A549 (cell line): ENCODE results near the gene ADAMTS2. TPM values are rescaled to one million over a fixed set of nuclear protein-coding genes. Genes with fewer than 3 reads are reported as not detected.

Experiments used
- ATAC-seq, 2 experiments: fragments of 200-7000 bp in 1 of 2; fragments of >200 bp in 1 of 2; cut with Nextera tagmentation in 1 of 2; cut with Tn5 transposase in 1 of 2; 3 replicates each; pipeline versions ENCODE4 v1.8.0 to v1.9.1; 2018 to 2020; ENCODE audit warnings: mild to moderate bottlenecking in 1 of 2, moderate library complexity in 1 of 2
- CTCF ChIA-PET: fragments of 300-600 bp; sonication (Branson Sonifier 250); formaldehyde crosslinking; extraction: SDS; loops from one replicate; lab custom pipeline; 2021; ENCODE audit warnings: antibody characterized with exemption, inconsistent platforms; lab: Yijun Ruan, JAX
- POLR2A ChIA-PET: fragments of 350-600 bp; formaldehyde crosslinking; extraction: SDS; loops from one replicate; lab custom pipeline; 2021; ENCODE audit warnings: antibody characterized with exemption, inconsistent platforms; lab: Yijun Ruan, JAX
- DNase-seq, 2 experiments: peaks; one replicate each; pipeline versions ENCODE4 v3.0.0 to v3.0.0-alpha.2; 2011 to 2016; ENCODE audit warnings: low read depth in 1 of 2, low spot score in 1 of 2
- FAIRE-seq: peaks from 2 replicates; lab custom pipeline; 2011; peaks lifted over from hg19 to GRCh38; lab: Jason Lieb, UNC
- H3K27ac ChIP-seq, 2 experiments: fragments of >200 bp; sonication (Bioruptor Twin); formaldehyde crosslinking; 3 replicates each; pipeline ENCODE4 v1.5.1; 2016 to 2017
- H3K4me1 ChIP-seq: fragments of >200 bp; sonication (Bioruptor Twin); formaldehyde crosslinking; 3 replicates; pipeline ENCODE4 v1.6.1; 2016
- H3K4me2 ChIP-seq: fragments of >200 bp; sonication (Bioruptor Twin); formaldehyde crosslinking; 3 replicates; pipeline ENCODE4 v1.6.1; 2016
- H3K4me3 ChIP-seq: fragments of >200 bp; sonication (Bioruptor Twin); formaldehyde crosslinking; 3 replicates; pipeline ENCODE4 v1.5.1; 2016
- H3K9me3 ChIP-seq: fragments of >200 bp; sonication (Bioruptor Twin); formaldehyde crosslinking; 3 replicates; pipeline ENCODE4 v1.6.1; 2016
- CBX8 ChIP-seq: fragments of 200-600 bp; sonication (generic); IDR thresholded peaks from 2 replicates; pipeline ENCODE4 v1.6.1; 2016
- CHD4 ChIP-seq: fragments of 200-600 bp; sonication (generic); IDR thresholded peaks from 2 replicates; pipeline ENCODE4 v1.6.1; 2016; ENCODE audit warnings: antibody characterized with exemption, mild to moderate bottlenecking, borderline replicate concordance
- EHF ChIP-seq: fragments of 250-450 bp; sonication (Bioruptor Pico); IDR thresholded peaks from 2 replicates; pipeline ENCODE4 v1.5.0; 2020; ENCODE audit warnings: mild to moderate bottlenecking
- ESRRA ChIP-seq: fragments of 150-350 bp; IDR thresholded peaks from 2 replicates; pipeline ENCODE4 v1.6.1; 2014; ENCODE audit warnings: mild to moderate bottlenecking, low read length, borderline replicate concordance
- FOSB ChIP-seq: fragments of 250-450 bp; sonication (Bioruptor Pico); IDR thresholded peaks from 2 replicates; pipeline ENCODE4 v1.5.0; 2020; ENCODE audit warnings: mild to moderate bottlenecking, moderate library complexity
- FOXS1 ChIP-seq: fragments of 250-450 bp; sonication (Bioruptor Pico); IDR thresholded peaks from 2 replicates; pipeline ENCODE4 v1.5.0; 2020; ENCODE audit warnings: mild to moderate bottlenecking, moderate library complexity
- GATA3 ChIP-seq: IDR thresholded peaks from 2 replicates; pipeline ENCODE4 v1.6.1; 2012; ENCODE audit warnings: borderline replicate concordance
- HOXB13 ChIP-seq: fragments of 250-450 bp; sonication (Bioruptor Pico); IDR thresholded peaks from 2 replicates; pipeline ENCODE4 v1.5.0; 2020; ENCODE audit warnings: low read depth, mild to moderate bottlenecking, moderate library complexity
- JUNB ChIP-seq: fragments of >200 bp; sonication (Bioruptor Twin); formaldehyde crosslinking; IDR thresholded peaks from 2 replicates; pipeline ENCODE4 v1.6.1; 2016
- KDM1A ChIP-seq: fragments of 200-600 bp; sonication (generic); IDR thresholded peaks from 2 replicates; pipeline ENCODE4 v1.6.1; 2016; ENCODE audit warnings: low read depth, mild to moderate bottlenecking
- MAFK ChIP-seq: fragments of 450-650 bp; IDR thresholded peaks from 2 replicates; pipeline ENCODE4 v1.6.1; 2014; ENCODE audit not compliant: partially characterized antibody
- NPAS2 ChIP-seq: fragments of 250-450 bp; sonication (Bioruptor Pico); IDR thresholded peaks from 2 replicates; pipeline ENCODE4 v1.8.0; 2022; ENCODE audit warnings: mild to moderate bottlenecking, moderate library complexity, borderline replicate concordance
- POLR2AphosphoS2 ChIP-seq: conservative IDR thresholded peaks from 2 replicates; pipeline ENCODE4 v1.6.1; 2012; ENCODE audit warnings: low read length, improper control_type of control experiment, inconsistent platforms
- RAD21 ChIP-seq, 2 experiments: fragments of >200 bp in 1 of 2; sonication (Bioruptor Twin) in 1 of 2; formaldehyde crosslinking in 1 of 2; IDR thresholded peaks in 1 of 2; conservative IDR thresholded peaks in 1 of 2; 2 replicates in 1 of 2; 3 replicates in 1 of 2; pipeline ENCODE4 v1.6.1; 2012 to 2018; ENCODE audit warnings: inconsistent platforms in 1 of 2
- RCOR1 ChIP-seq: fragments of 150-350 bp; IDR thresholded peaks from 2 replicates; pipeline ENCODE4 v1.6.1; 2014; ENCODE audit warnings: antibody characterized with exemption, low read length, low read depth
- RNF2 ChIP-seq: fragments of 200-600 bp; sonication (generic); IDR thresholded peaks from 2 replicates; pipeline ENCODE4 v1.6.1; 2016; ENCODE audit warnings: low read depth, mild to moderate bottlenecking, antibody characterized with exemption, moderate library complexity, borderline replicate concordance
- TP53 ChIP-seq: fragments of 250-450 bp; sonication (Bioruptor Pico); IDR thresholded peaks from 2 replicates; pipeline ENCODE4 v1.5.0; 2021; ENCODE audit warnings: mild to moderate bottlenecking, moderate library complexity
- ZNF302 ChIP-seq: fragments of 250-450 bp; sonication (Bioruptor Pico); IDR thresholded peaks from 2 replicates; pipeline ENCODE4 v1.9.0; 2021; ENCODE audit warnings: inconsistent platforms, mild to moderate bottlenecking, moderate library complexity
- WGBS: methylation state at CpG from one replicate; pipeline ENCODE4 v1.1.6; 2017; ENCODE audit errors: missing lambda C conversion rate; 5-methylcytosine and 5-hydroxymethylcytosine counted together
- polyA plus RNA-seq, 4 experiments: library from polyadenylated mRNA; depleted of rRNA in 3 of 4; stranded (reverse); fragments of >200 nt; fragmentation: RNase III in 1 of 4; extraction: RNeasy Plus Mini Kit Qiagen cat#74134 plus additional on column Dnase treatment in 1 of 4; gene quantifications; 2 replicates in 3 of 4; 3 replicates in 1 of 4; pipeline ENCODE4 v1.2.3, GENCODE V29; 2011 to 2017
- TF ChIP-seq, protein P1 (sequence below): fragments of >200 bp; sonication (Bioruptor Twin); formaldehyde crosslinking; IDR thresholded peaks from 3 replicates; pipeline ENCODE4 v1.6.1; 2016
- TF ChIP-seq, protein P2 (sequence below): IDR thresholded peaks from 2 replicates; pipeline ENCODE4 v1.6.1; 2012; ENCODE audit warnings: low read depth, borderline replicate concordance
- TF ChIP-seq, protein P3 (sequence below): IDR thresholded peaks from 2 replicates; pipeline ENCODE4 v1.6.1; 2012
- TF ChIP-seq, protein P4 (sequence below): fragments of 150-350 bp; IDR thresholded peaks from 2 replicates; pipeline ENCODE4 v1.6.1; 2014; ENCODE audit warnings: low read depth, mild to moderate bottlenecking, low read length

The ADAMTS2 gene
- polyA plus RNA-seq, 2 of the 4 experiments (the other 2 are of a cell fraction): not detected

DNA sequence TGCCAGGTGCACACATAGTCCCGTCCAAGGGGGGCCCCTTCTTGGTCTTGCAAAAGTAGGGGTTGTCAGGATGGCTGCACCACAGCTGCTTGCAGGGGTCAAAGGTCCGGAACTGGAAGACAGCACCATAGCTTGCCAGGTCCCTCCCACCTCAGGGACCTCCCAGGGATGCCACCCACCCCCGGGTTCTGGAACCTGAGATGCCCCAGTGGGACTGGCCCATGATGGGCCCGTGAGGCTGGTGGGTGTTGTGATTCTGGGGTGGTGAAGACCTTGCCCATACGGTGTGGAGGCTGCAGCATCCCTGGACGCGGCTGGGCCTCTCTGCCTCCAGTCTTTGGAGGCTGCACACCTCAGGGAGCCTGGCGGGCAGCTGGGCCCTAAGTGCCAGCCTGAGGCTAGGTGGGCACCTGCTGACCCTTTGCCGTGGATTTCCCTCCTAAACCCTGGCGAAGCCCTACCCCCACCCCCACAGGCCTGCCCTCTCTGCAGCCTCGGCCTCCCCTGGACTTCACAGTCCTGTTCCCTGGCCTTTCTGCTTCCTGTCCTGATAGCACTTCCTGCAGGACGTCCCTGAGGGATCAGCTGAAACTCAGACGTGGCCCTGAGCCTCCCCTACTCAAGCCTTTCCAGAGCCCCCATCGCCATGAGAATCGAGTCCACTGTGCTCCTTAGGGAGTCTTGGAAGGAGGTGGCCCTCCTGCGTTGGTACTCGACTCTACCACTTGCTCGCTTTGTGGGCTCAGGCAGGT lies 192.9 kb downstream of the ADAMTS2 start (continued):
- TF ChIP-seq, protein P1, sequence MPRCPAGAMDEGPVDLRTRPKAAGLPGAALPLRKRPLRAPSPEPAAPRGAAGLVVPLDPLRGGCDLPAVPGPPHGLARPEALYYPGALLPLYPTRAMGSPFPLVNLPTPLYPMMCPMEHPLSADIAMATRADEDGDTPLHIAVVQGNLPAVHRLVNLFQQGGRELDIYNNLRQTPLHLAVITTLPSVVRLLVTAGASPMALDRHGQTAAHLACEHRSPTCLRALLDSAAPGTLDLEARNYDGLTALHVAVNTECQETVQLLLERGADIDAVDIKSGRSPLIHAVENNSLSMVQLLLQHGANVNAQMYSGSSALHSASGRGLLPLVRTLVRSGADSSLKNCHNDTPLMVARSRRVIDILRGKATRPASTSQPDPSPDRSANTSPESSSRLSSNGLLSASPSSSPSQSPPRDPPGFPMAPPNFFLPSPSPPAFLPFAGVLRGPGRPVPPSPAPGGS: no peak
- no peak for TF ChIP-seq CHD4
- TF ChIP-seq, protein P2, sequence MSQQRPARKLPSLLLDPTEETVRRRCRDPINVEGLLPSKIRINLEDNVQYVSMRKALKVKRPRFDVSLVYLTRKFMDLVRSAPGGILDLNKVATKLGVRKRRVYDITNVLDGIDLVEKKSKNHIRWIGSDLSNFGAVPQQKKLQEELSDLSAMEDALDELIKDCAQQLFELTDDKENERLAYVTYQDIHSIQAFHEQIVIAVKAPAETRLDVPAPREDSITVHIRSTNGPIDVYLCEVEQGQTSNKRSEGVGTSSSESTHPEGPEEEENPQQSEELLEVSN: no peak
- TF ChIP-seq EHF: no peak
- TF ChIP-seq, protein P3, sequence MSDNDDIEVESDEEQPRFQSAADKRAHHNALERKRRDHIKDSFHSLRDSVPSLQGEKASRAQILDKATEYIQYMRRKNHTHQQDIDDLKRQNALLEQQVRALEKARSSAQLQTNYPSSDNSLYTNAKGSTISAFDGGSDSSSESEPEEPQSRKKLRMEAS: no peak
- no peak for TF ChIP-seq HOXB13 (CRISPR knock-in tag)

DNA sequence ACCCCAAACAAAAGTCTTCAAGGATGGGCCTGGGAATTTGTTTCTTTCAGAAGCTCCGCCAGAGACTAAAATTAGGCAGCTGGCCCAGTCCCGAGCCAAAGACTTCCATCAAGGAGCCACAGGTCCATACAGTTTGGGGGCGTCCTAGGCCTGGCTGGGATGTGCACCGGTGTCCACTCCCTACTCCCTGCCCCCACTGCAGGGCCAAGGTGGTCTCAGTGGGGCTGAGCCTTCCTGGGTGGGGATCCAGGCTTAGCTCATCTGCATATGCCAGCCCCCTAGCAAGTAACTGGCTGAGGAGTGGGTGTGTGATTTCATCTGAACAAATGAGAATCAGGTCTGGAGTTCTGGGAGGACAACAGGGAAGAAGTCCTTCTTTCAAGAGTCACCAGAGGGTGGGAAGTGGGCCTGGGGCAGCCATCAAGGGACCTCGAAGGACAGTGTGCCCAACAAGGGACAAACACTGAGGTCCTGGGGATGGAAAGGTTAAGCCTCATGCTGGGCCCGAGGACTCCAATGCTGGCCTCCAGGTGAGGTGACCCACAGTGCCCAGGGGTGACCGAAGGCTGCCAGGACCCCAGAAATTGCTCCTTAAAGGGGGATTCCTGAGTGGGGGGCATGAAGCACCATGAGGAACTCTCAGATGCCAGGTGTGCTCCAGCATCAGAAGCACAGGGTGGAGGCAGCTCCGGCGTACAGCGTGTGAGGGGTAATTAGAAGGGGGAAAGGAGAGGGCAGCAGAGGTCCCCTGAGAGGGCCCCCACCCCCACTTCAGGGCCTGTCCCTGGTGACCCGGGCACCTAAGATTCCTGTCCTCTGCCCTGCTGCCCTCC lies 193.8 kb downstream of the ADAMTS2 start:
- CTCF ChIA-PET: no interaction called here
- ATAC-seq: no peak
- H3K4me2 ChIP-seq: no peak overlapping the region
- H3K27ac ChIP-seq: no peak overlapping the region
- TF ChIP-seq FOSB (CRISPR knock-in tag) (no peak), GATA3 (no peak), ZNF302 (no peak), TP53 (CRISPR knock-in tag) (no peak), POLR2AphosphoS2 (no peak), JUNB (no peak), RAD21 (conservative IDR thresholded peaks at IDR 0.05 in 1 of 2, IDR thresholded peaks at IDR 0.05 in 1 of 2) (no peak), MAFK (no peak), CBX8 (no peak), RCOR1 (no peak), NPAS2 (CRISPR knock-in tag) (no peak), FOXS1 (CRISPR knock-in tag) (no peak), EHF (no peak), ESRRA (no peak), RNF2 (no peak), KDM1A (no peak)
- TF ChIP-seq, protein P4, sequence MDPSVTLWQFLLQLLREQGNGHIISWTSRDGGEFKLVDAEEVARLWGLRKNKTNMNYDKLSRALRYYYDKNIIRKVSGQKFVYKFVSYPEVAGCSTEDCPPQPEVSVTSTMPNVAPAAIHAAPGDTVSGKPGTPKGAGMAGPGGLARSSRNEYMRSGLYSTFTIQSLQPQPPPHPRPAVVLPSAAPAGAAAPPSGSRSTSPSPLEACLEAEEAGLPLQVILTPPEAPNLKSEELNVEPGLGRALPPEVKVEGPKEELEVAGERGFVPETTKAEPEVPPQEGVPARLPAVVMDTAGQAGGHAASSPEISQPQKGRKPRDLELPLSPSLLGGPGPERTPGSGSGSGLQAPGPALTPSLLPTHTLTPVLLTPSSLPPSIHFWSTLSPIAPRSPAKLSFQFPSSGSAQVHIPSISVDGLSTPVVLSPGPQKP: no peak
- TF ChIP-seq, protein P2: no peak
- no peak overlapping the region for H3K4me3 ChIP-seq
- H3K9me3 ChIP-seq: peaks cover 12% of the 10 kb centered on the region; the same call in 1 of the 3 replicates
- DNase-seq: no peak
- FAIRE-seq: no peak
- H3K4me1 ChIP-seq: no peaks in the 10 kb centered on the region
- WGBS: 48% methylated on average over 8 of the region's 11 CpGs
- POLR2A ChIA-PET: no interaction called here
